Heart left ventricle (tissue), 16 donors: ENCODE results near the gene GABARAPL2. TPM values are rescaled to one million over a fixed set of nuclear protein-coding genes. Genes with fewer than 3 reads are reported as not detected.

Experiments
- ATAC-seq, 4 donors: fragments of 200-7000 bp; cut with Tn5 transposase; one replicate each; pipeline ENCODE4 v1.9.1; 2020 to 2022; ENCODE audit warnings: moderate library complexity in 4 of 4, mild to moderate bottlenecking in 3 of 4, moderate number of reproducible peaks in 1 of 4
- DNase-seq, 5 donors: peaks; one replicate each; pipeline ENCODE4 v3.0.0-alpha.2; 2020
- H3K27ac ChIP-seq, 12 donors: fragments of 200-600 bp; sonication (generic) in 4 of 12; one replicate each; pipeline versions ENCODE4 v1.5.0 to v1.8.0; 2016 to 2022; ENCODE audit warnings: mild to moderate bottlenecking in 2 of 12
- H3K27me3 ChIP-seq, 9 donors: fragments of 200-600 bp; sonication (generic) in 2 of 9; one replicate each; pipeline versions ENCODE4 v1.5.1 to v1.8.0; 2016 to 2022; ENCODE audit warnings: mild to moderate bottlenecking in 3 of 9
- H3K36me3 ChIP-seq, 9 donors: fragments of 200-600 bp; sonication (generic) in 2 of 9; one replicate each; pipeline versions ENCODE4 v1.5.0 to v1.8.0; 2018 to 2022; ENCODE audit warnings: mild to moderate bottlenecking in 2 of 9
- H3K4me1 ChIP-seq, 12 donors: fragments of 200-600 bp; sonication (generic) in 4 of 12; one replicate each; pipeline versions ENCODE4 v1.5.0 to v1.8.0; 2016 to 2022; ENCODE audit warnings: mild to moderate bottlenecking in 3 of 12
- H3K4me3 ChIP-seq, 12 donors: fragments of 200-600 bp; sonication (generic) in 4 of 12; one replicate each; pipeline versions ENCODE4 v1.5.0 to v1.8.0; 2017 to 2022; ENCODE audit warnings: mild to moderate bottlenecking in 9 of 12, moderate library complexity in 4 of 12
- H3K9me3 ChIP-seq, 12 donors: fragments of 200-600 bp; sonication (generic) in 4 of 12; one replicate each; pipeline versions ENCODE4 v1.5.0 to v1.8.0; 2016 to 2022; ENCODE audit warnings: mild to moderate bottlenecking in 1 of 12
- CTCF ChIP-seq, 12 donors: fragments of 200-600 bp; sonication (generic) in 4 of 12; IDR thresholded peaks; one replicate each; pipeline versions ENCODE4 v1.5.0 to v1.8.0; 2018 to 2022; ENCODE audit warnings: antibody characterized with exemption in 12 of 12, mild to moderate bottlenecking in 5 of 12
- POLR2A ChIP-seq, 2 donors: fragments of 450-650 bp; IDR thresholded peaks; one replicate each; pipeline ENCODE4 v1.6.1; 2017; ENCODE audit warnings: antibody characterized with exemption in 2 of 2, mild to moderate bottlenecking in 2 of 2, moderate library complexity in 2 of 2
- WGBS, 4 donors: extraction: QIAGEN DNeasy Blood & Tissue Kit in 2 of 4; methylation state at CpG; one replicate each; pipeline versions ENCODE4 v1.1.5 to v1.1.7; 2013 to 2018; 5-methylcytosine and 5-hydroxymethylcytosine counted together
- intact Hi-C, 10 donors: fragments of 100-400 bp; cut with DNase I; formaldehyde crosslinking; loops; one replicate each; pipeline versions ENCODE4 v1.11.1 to v1.14.2; 2022
- polyA plus RNA-seq, 2 donors: library from polyadenylated mRNA; stranded (reverse); fragments of 200-250 nt; gene quantifications; one replicate each; pipeline ENCODE4 v1.2.3, GENCODE V29; 2013
- total RNA-seq, 9 donors: library from RNA; depleted of rRNA in 2 of 9; stranded (reverse); fragments of >200 nt in 2 of 9; fragmentation: NEBNext Ultra II Directional in 3 of 9; extraction: Animal tissue kit (Norgen Biotek cat#: 25700) in 3 of 9; gene quantifications; one replicate each; pipeline versions ENCODE4 v1.1.0 to v1.2.4, GENCODE V29; 2016 to 2023
- donor health status: ischemic (EF 13 %, LVEDD 7.1; RV severe dilation, severe dysfunction).
- donor health status: healthy with polysubstance abuse.
- donor health status: DM: no; HTN: yes; CAD: no.
- donor health status: DM: no; HTN: no; CAD: no.
- donor health status: ischemic (EF 25% LVEDD 6.9; RV normal size, moderate dysfunction).
- donor health status: ischemic (EF 25% LVEDD 5.7; RV mildly dilated, moderate dysfunction).
- donor health status: healthy.
- donor health status: DM: yes; HTN: yes; CAD: no.
- donor health status: ischemic (EF 35%, LVEDD 5.7; RV mildly dilated, moderate dysfunction).
- donor health status: nonischemic (EF 11% LVEDD 7.7; RV severe dilation, severe dysfunction).
- donor health status: DM: yes; HTN: yes; CAD: no.
- donor health status: PGD.
- donor health status: ischemic (EF 29% LVEDD 5.4; RV normal size, mild dysfunction).
- donor health status: nonischemic (EF 23%, LVEDD 6.1; RV moderate dilation, normal function).

The GABARAPL2 gene
- total and polyA plus RNA-seq, 11 donors, result 141 to 256 (median 210) TPM

GRCh38 chr16:75527825-75528299 lies 38.3 kb upstream of the GABARAPL2 start:
- no peak for TF ChIP-seq CTCF (IDR thresholded peaks at IDR 0.05)
- TF ChIP-seq POLR2A (IDR thresholded peaks at IDR 0.05), result no peak
- H3K9me3 ChIP-seq, result no peaks in the 10 kb centered on the region
- H3K4me3 ChIP-seq, result no peak overlapping the region
- WGBS, 4 donors, result 83 to 90% (median 90%) methylated on average over 5 of the region's 5 CpGs
- intact Hi-C loops, result loop anchor here in 1 of 10 donors (5.0 kb wide), 1 partner anchor 56 kb away; no protein-coding TSS in a partner anchor
- no peaks in the 10 kb centered on the region for H3K4me1 ChIP-seq
- DNase-seq, result no peak
- no peaks in the 10 kb centered on the region for H3K27me3 ChIP-seq
- no peak for ATAC-seq
- H3K36me3 ChIP-seq, result no peaks in the 10 kb centered on the region
- H3K27ac ChIP-seq, result no peak overlapping the region

- no peak for DNase-seq
- Histone ChIP-seq H3K9me3 (no peaks in the 10 kb centered on the region), H3K27me3 (no peaks in the 10 kb centered on the region), H3K36me3 (no peaks in the 10 kb centered on the region), H3K27ac (no peak overlapping the region), H3K4me1 (no peaks in the 10 kb centered on the region), H3K4me3 (no peak overlapping the region)
- ATAC-seq, result peak in 1 of 4 donors; percentile 20
- WGBS, 4 donors, result 91 to 96% (median 92%) methylated on average over 60 to 81 of the region's 81 CpGs
- intact Hi-C loops, result loop anchor here in 1 of 10 donors (5.0 kb wide), 1 partner anchor 57 kb away; no protein-coding TSS in a partner anchor
- TF ChIP-seq POLR2A (IDR thresholded peaks at IDR 0.05) (no peak), CTCF (IDR thresholded peaks at IDR 0.05) (no peak)
These were observed 36.9 kb upstream of the GABARAPL2 start for GRCh38 chr16:75529056-75529905.

- Histone ChIP-seq H3K4me3 (no peak overlapping the region), H3K36me3 (no peaks in the 10 kb centered on the region), H3K4me1 (no peaks in the 10 kb centered on the region), H3K27me3 (no peaks in the 10 kb centered on the region), H3K27ac (no peak overlapping the region), H3K9me3 (no peaks in the 10 kb centered on the region)
- WGBS, 4 donors, result 96 to 97% (median 96%) methylated on average over 29 of the region's 29 CpGs
- intact Hi-C loops, result loop anchor here in 1 of 10 donors (5.0 kb wide), 1 partner anchor 58 kb away; no protein-coding TSS in a partner anchor
- ATAC-seq (no peak), DNase-seq (no peak)
- TF ChIP-seq POLR2A (IDR thresholded peaks at IDR 0.05) (no peak), CTCF (IDR thresholded peaks at IDR 0.05) (no peak)
These were observed 36.2 kb upstream of the GABARAPL2 start for GRCh38 chr16:75529959-75530358.

GRCh38 chr16:75532142-75532765 lies 33.9 kb upstream of the GABARAPL2 start:
- no peaks in the 10 kb centered on the region for H3K4me1 ChIP-seq
- TF ChIP-seq POLR2A (IDR thresholded peaks at IDR 0.05), result no peak
- no peak for TF ChIP-seq CTCF (IDR thresholded peaks at IDR 0.05)
- H3K4me3 ChIP-seq, result no peak overlapping the region
- H3K27ac ChIP-seq, result no peak overlapping the region
- 88 to 91% (median 90%) methylated on average over 8 of the region's 8 CpGs for WGBS, 4 donors
- no peaks in the 10 kb centered on the region for H3K9me3 ChIP-seq
- ATAC-seq, result no peak
- H3K27me3 ChIP-seq, result no peaks in the 10 kb centered on the region
- no peak for DNase-seq
- H3K36me3 ChIP-seq, result no peaks in the 10 kb centered on the region
- intact Hi-C loops, result no loop called here
